Hepatocyte (in vitro differentiated cells): Measurements from ENCODE around the gene HBD.

Experiments used
- EZH2 ChIP-seq: fragments of 200-600 bp; sonication (generic); IDR thresholded peaks from 2 replicates; pipeline ENCODE4 v1.6.1; 2016; ENCODE audit warnings: antibody characterized with exemption, mild to moderate bottlenecking, borderline replicate concordance
- EZH2phosphoT487 ChIP-seq: fragments of 200-600 bp; sonication (generic); IDR thresholded peaks from one replicate; pipeline ENCODE4 v1.6.1; 2018; ENCODE audit warnings: antibody characterized with exemption, mild to moderate bottlenecking, low read depth, moderate library complexity; ENCODE audit not compliant: unreplicated experiment, severe bottlenecking
- TF ChIP-seq, protein P1 (sequence below): fragments of 200-600 bp; sonication (generic); IDR thresholded peaks from 2 replicates; pipeline ENCODE4 v1.5.1; 2016; ENCODE audit warnings: antibody characterized with exemption, mild to moderate bottlenecking; ENCODE audit not compliant: poor library complexity

- TF ChIP-seq, protein P1, sequence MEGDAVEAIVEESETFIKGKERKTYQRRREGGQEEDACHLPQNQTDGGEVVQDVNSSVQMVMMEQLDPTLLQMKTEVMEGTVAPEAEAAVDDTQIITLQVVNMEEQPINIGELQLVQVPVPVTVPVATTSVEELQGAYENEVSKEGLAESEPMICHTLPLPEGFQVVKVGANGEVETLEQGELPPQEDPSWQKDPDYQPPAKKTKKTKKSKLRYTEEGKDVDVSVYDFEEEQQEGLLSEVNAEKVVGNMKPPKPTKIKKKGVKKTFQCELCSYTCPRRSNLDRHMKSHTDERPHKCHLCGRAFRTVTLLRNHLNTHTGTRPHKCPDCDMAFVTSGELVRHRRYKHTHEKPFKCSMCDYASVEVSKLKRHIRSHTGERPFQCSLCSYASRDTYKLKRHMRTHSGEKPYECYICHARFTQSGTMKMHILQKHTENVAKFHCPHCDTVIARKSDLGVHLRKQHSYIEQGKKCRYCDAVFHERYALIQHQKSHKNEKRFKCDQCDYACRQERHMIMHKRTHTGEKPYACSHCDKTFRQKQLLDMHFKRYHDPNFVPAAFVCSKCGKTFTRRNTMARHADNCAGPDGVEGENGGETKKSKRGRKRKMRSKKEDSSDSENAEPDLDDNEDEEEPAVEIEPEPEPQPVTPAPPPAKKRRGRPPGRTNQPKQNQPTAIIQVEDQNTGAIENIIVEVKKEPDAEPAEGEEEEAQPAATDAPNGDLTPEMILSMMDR = no peak
- TF ChIP-seq EZH2 (no peak), EZH2phosphoT487 (no peak)
These were observed 24.4 kb upstream of the HBD start for GRCh38 chr11:5258543-5259262.
